Ascending aorta (tissue), 2 donors: ENCODE data around the gene SHD. TPM values are rescaled to one million over a fixed set of nuclear protein-coding genes. Genes with fewer than 3 reads are reported as not detected.

Experiments
- DNase-seq, 2 donors: peaks; one replicate each; pipeline ENCODE4 v3.0.0-alpha.2; 2019; ENCODE audit warnings: low spot score in 2 of 2
- H3K27ac ChIP-seq, 2 donors: fragments of 200-600 bp; sonication (generic); one replicate each; pipeline ENCODE4 v1.5.1; 2016 to 2017; ENCODE audit warnings: mild to moderate bottlenecking in 1 of 2
- H3K27me3 ChIP-seq: fragments of 200-600 bp; sonication (generic); one replicate; pipeline ENCODE4 v1.5.1; 2017
- H3K36me3 ChIP-seq, 2 donors: fragments of 200-600 bp; sonication (generic); one replicate each; pipeline ENCODE4 v1.5.1; 2016
- H3K4me1 ChIP-seq, 2 donors: fragments of 200-600 bp; sonication (generic); one replicate each; pipeline ENCODE4 v1.5.1; 2016 to 2017; ENCODE audit warnings: mild to moderate bottlenecking in 1 of 2
- H3K4me3 ChIP-seq, 2 donors: fragments of 200-600 bp; sonication (generic); one replicate each; pipeline ENCODE4 v1.5.1; 2016 to 2017; ENCODE audit warnings: mild to moderate bottlenecking in 1 of 2
- H3K9me3 ChIP-seq, 2 donors: fragments of 200-600 bp; sonication (generic); one replicate each; pipeline ENCODE4 v1.5.1; 2016
- intact Hi-C: fragments of 100-400 bp; cut with DNase I; formaldehyde crosslinking; loops from one replicate; pipeline ENCODE4 v1.15.1; 2023
- total RNA-seq: library from RNA; depleted of rRNA; stranded (reverse); fragments of >200 nt; gene quantifications from one replicate; pipeline ENCODE4 v1.1.0, GENCODE V29; 2016
- TF ChIP-seq, protein P1 (sequence below), 3 experiments: fragments of 200-600 bp in 2 of 3; fragments of 450-650 bp in 1 of 3; sonication (generic) in 2 of 3; IDR thresholded peaks; one replicate each; pipeline ENCODE4 v1.5.1; 2016 to 2019; ENCODE audit warnings: antibody characterized with exemption in 3 of 3, mild to moderate bottlenecking in 1 of 3, moderate library complexity in 1 of 3

Gene SHD
- total RNA-seq, 1 donor from 2014 or later: not detected

DNA sequence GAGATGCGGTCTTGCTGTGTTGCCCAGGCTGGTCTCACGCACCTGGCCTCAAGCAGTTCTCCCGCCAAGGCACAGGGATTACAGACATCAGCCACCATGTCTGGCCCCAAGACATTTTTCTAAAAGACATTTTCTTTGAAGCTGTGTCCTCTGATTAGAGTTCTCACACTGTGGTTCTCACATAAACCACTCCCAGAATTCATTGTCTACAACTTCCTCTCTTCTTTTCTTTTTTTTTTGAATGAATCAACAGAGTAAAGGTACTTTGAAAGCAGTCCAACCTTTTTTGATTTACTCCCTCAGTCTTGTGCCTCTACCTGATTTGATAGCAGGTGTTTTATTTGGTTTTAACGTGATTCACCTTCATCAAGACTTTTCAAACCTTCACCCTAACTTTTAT is 14.3 kb upstream of the SHD start:
- Histone ChIP-seq H3K36me3 (peaks cover 68 to 75% of the 10 kb centered on the region in 2 donors), H3K27ac (no peak overlapping the region), H3K27me3 (no peaks in the 10 kb centered on the region), H3K9me3 (no peaks in the 10 kb centered on the region), H3K4me3 (no peak overlapping the region), H3K4me1 (no peaks in the 10 kb centered on the region)
- TF ChIP-seq, protein P1, sequence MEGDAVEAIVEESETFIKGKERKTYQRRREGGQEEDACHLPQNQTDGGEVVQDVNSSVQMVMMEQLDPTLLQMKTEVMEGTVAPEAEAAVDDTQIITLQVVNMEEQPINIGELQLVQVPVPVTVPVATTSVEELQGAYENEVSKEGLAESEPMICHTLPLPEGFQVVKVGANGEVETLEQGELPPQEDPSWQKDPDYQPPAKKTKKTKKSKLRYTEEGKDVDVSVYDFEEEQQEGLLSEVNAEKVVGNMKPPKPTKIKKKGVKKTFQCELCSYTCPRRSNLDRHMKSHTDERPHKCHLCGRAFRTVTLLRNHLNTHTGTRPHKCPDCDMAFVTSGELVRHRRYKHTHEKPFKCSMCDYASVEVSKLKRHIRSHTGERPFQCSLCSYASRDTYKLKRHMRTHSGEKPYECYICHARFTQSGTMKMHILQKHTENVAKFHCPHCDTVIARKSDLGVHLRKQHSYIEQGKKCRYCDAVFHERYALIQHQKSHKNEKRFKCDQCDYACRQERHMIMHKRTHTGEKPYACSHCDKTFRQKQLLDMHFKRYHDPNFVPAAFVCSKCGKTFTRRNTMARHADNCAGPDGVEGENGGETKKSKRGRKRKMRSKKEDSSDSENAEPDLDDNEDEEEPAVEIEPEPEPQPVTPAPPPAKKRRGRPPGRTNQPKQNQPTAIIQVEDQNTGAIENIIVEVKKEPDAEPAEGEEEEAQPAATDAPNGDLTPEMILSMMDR (IDR thresholded peaks at IDR 0.05): no peak
- no peak for DNase-seq
- intact Hi-C loops: loop anchor here (5.0 kb wide), 1 partner anchor 87 kb away; no protein-coding TSS in a partner anchor

DNA sequence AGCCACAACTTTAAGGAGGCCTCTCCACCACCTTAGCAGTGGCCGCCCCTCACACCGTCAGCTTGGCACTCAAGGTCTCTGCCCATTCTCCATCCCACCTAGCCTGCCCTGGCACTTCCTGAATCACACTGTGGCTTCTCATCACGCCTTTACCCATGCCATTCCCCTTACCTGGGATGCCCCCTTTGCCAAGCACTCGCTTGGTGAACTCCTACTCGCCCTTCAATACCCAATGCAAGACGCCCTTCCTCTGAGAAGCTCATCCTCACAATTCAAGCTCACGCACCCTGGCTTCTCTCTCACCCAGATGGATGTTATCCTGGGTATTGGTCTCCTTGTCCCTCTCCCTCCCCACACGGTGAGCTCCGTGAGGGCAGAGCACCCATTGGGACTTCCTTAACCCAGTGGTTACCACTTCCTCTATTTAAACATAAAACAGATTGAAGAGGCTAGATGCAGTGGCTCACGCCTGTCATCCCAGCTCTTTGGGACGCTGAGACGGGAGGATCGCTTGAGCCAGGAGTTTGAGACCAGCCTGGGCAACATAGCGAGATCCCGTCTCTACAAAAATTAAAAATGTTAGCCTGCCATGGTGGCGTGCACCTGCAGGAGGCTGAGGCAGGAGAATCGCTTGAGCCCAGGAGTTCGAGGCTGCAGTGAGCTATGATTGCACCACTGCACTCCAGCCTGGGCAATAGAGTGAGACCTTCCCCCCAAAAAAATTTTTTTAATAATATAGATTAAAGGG is 12.6 kb upstream of the SHD start:
- intact Hi-C loops: loop anchor here (5.0 kb wide), 1 partner anchor 86 kb away; no protein-coding TSS in a partner anchor
- Histone ChIP-seq H3K4me1 (no peaks in the 10 kb centered on the region), H3K9me3 (no peaks in the 10 kb centered on the region), H3K27me3 (no peaks in the 10 kb centered on the region), H3K27ac (no peak overlapping the region), H3K36me3 (peaks cover 52 to 70% of the 10 kb centered on the region in 2 donors), H3K4me3 (no peak overlapping the region)
- DNase-seq: no peak
- TF ChIP-seq, protein P1 (IDR thresholded peaks at IDR 0.05): no peak

DNA sequence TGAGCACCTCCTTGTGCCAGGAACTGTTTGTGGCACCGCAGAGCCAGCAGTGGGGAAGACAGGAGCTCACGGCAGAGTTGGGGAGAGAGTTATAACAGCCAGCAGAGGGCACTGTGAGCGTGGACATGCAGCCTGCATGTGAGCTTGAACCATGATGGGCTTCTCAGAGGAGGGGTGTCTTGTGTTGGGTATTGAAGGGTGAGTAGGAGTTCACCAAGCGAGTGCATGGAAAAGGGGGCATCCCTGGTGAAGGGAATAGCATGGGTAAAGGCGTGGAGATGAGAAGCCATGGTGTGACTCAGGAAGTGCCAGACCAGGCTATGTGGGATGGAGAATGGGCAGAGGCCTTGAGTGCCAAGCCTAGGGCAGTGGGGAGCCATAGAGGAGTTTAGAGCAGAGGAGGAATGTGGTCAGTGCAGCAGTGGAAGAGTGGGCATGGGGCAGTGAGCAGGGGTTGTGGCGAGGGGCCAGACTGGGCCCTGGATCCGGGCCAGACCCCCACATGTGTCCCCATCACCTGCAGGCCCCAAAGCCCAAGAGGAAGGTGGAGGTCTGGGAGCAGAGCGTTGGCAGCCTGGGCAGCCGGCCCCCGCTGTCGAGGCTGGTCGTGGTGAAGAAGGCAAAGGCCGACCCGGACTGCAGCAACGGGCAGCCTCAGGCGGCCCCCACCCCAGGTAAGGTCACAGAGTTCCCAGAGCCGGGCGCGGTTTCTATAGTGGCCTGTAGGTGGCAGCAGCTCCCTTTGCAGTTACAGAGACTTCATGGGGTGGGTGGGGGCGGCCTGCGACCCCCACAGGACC is 11.8 kb upstream of the SHD start:
- no peaks in the 10 kb centered on the region for H3K4me1 ChIP-seq
- TF ChIP-seq, protein P1 (IDR thresholded peaks at IDR 0.05): peak; percentile 77 to 91 (median 79)
- intact Hi-C loops: loop anchor here (5.0 kb wide), 1 partner anchor 85 kb away; no protein-coding TSS in a partner anchor
- H3K9me3 ChIP-seq: no peaks in the 10 kb centered on the region
- H3K4me3 ChIP-seq: no peak overlapping the region
- no peak overlapping the region for H3K27ac ChIP-seq
- DNase-seq: peak in 1 of 2 donors; percentile 69
- H3K27me3 ChIP-seq: no peaks in the 10 kb centered on the region
- H3K36me3 ChIP-seq: peaks cover 43 to 69% of the 10 kb centered on the region in 2 donors

DNA sequence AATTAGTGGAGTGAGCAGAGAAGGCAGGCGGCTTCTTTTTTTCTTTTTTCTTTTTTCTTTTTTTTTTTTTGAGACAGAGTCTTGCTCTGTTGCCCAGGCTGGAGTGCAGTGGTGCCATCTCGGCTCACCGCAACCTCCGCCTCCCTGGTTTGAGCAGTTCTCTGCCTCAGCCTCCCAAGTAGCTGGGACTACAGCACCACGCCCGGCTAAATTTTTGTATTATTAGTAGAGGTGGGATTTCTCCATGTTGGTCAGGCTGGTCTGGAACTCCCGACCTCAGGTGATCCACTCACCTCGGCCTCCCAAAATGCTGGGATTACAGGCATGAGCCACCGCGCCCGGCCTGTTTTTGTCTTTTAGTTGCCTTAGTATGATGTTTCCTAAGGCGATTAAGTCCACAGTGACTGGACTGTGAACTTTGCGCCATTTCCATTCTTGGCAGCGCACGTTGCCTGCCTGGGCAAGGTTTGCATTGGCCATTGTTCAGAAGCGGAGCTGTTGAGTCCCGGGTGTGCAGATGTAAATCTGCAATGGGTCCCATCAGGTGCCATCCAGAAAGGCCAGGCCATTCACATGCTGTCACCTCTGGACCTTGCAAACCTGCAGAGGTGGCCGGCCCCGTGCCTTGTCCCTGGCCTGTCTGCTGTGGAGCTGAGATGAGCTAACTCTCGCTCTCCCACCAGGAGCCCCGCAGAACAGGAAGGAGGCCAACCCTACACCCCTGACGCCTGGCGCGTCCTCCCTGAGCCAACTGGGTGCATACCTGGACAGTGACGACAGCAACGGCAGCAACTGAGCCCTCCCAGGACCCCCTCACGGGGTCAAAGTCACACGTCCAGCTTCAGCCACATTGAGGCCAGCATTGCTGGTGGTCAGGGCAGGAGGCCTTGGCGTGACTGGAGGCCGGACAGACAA is 10.9 kb upstream of the SHD start:
- intact Hi-C loops: loop anchor here (2.0 to 5.0 kb wide), 2 partner anchors 84 to 133 kb away; partner anchors contain the start of gene SH3GL1
- TF ChIP-seq, protein P1 (IDR thresholded peaks at IDR 0.05): no peak
- H3K4me3 ChIP-seq: no peak overlapping the region
- H3K27me3 ChIP-seq: no peaks in the 10 kb centered on the region
- no peaks in the 10 kb centered on the region for H3K4me1 ChIP-seq
- H3K9me3 ChIP-seq: no peaks in the 10 kb centered on the region
- no peak for DNase-seq
- H3K27ac ChIP-seq: no peak overlapping the region
- H3K36me3 ChIP-seq: peaks cover 36 to 61% of the 10 kb centered on the region in 2 donors
